ENCODE results near the gene SYNJ1.

The SYNJ1 gene

GRCh38 chr21:32608851-32609250 lies 119.0 kb downstream of the SYNJ1 start:
- DNase-seq, result no peak

DNA sequence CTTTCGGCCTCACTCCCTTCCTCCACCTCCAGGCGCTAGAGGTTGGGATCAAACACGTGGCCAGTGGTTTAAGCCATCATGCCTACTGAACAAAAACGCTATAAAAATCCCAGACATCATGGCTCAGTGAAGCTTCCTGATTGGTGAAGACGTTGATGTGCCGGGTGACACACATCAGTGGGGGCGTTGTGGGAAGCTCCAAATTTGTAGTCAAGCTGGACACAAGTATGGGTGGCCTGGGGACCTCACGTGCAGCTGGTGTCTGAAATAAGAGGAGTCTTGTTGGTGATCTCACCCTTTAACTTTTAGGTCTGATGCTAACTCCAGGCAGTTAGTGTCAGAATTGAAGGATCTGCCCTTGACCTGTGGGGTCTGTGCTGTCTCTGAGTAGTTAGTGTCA lies 122.3 kb downstream of the SYNJ1 start:
- DNase-seq, result no peak

DNA sequence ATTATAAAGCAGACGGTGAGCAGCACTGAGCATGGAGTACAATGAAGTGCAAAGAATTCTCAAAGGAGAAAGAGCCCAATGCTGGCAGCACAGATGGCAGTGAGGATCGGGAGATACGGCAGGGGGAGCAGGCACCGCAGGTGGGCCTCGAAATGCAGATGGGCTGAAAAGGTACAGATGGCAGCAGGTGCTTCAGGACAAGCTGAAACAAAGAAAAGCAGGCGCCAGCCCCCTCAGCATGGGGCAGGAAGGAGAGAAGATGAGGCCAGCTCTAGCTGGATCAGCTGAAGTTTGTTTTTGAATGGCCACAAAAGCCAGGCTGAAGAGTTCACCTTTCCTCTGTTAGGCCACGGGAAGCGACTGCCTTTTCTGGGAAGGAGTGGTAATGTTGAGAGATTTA lies 123.3 kb downstream of the SYNJ1 start:
- DNase-seq, result no peak

DNA sequence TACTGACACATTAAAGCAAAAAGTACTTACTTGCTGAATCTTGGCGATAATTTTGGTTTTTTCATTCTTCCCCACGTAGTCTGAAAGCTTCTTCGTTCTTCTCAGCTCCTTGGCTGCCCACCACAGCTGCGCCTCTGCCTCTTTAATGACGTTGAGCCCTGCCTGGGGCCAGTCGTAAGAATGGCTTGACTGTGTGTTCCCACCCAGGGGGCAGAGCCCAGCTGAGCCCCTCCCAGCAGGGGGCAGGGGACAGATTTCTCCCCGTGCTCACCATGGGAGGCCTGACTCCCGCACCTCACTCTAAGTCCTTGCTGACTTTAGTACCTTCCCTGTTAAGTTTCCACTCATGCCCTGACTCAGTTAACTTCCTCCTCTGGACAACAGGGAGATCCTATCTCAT lies 124.7 kb downstream of the SYNJ1 start:
- no peak for DNase-seq

DNA sequence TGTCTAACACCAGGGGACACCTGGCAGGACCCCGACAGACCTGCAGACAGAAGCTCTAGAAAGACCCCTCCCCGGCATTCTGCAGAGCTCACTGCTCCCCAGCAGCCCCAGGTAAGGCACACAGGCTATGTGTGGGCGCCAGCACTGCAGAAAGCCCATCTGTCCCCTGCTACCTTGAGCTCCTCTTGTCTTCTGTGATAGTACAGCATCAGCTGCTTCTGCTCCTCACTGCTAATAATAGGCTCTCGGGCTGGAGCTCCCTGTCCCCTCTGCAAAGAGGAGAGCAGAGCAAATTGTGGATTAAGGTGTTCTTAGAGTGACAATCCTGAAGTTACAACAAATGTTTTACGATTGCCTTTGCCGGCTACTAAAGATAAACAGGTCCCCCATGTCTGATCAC lies 125.7 kb downstream of the SYNJ1 start:
- DNase-seq, result no peak

- DNase-seq, result no peak
Observed at GRCh38 chr21:32599526-32599925, 128.3 kb downstream of the SYNJ1 start.

DNA sequence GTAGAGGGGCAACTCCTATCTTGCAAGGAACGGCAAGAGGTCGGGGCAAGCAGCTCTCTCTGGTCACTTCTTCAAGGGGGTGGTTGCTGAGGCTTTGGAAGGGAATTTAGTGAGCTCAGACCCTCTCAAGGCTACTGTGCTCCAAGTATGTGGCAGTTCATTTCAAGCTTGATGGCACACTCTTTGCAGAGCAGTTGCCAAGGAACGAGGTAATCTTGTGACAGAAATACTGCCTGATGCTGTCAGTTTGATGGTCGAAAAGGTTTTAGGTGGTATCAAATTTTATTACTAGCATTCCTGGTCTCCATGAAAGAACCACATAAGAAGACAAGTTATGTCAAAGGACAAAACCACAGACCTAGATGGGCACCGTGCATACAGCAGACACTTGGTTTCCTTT lies 128.7 kb downstream of the SYNJ1 start:
- DNase-seq, result no peak

DNA sequence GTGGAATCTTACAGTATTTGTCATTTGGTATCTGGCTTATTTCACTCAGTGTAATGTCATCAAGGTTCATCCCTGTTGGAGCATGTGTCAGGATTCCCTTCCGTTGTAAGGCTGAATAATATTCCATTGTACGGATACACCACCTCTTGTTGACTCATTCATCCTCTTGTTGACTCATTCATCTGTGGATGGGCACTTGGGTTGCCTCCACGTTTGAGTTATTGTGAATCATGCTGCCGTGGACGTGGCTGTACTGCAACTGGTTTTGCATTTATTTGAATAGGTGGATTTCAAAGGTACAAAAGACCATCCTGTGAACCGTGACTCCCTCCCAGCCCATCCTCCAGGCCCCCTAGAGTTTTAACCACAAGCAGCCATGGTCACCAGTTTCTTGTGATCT lies 130.6 kb downstream of the SYNJ1 start:
- DNase-seq, result no peak

DNA sequence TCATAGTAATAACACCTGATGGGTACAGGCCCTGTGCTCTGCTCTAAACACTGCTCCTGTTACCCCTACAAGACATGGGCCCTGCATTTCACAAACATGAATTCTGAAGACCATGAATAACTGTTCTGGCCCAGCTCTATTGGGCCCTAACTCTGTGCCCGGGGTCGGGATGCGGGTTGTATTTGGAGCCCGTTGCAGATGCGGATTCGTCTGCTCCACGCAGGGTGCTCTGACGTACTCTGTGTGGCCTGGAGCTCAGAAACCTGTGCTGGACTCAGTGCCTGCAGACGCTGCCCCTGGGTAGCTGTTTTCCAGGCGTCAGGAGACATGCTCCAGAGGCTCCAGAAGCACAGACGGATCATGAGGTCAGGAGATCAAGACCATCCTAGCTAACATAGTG lies 132.4 kb downstream of the SYNJ1 start:
- no peak for DNase-seq

DNA sequence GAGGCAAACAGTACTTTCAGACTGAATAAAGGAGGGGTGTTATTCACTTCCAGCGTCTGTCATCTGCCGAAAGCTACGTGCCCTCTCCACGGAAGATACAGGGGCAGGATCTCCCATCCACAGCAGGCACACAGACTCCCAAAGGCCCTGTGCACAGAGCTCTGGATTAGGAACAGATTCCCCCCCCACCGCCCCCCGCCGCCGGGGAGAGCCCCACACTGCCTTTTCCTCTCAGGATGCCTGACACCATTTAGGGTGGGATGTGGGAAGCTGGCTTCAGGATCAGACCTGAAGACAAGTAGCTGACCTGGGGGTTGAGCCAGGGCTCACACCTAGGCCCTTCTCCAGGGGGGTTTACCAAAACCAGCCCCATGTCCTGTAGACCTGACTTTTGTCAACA lies 134.1 kb downstream of the SYNJ1 start:
- no peak for DNase-seq

- no peak for DNase-seq
Observed at GRCh38 chr21:32592929-32593502, 134.8 kb downstream of the SYNJ1 start.

DNA sequence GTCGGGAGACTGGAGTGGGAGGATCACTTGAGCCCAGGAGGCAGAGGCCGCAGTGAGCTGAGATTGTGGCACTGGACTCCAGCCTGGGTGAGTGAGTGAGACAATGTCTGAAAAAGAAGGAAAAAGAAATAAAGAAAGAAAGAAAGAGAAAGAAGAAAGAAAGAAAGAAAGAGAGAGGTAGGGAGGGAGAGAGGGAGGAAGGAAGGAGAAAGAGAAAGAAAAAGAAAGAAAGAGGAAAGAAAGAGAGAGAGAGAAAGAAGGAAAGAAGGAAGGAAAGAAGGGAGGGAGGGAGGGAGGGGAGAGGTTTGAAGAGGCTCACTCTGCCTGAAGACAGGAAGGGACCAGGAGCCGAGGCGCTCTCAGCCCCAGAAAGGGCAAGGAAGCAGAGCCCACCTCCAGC lies 137.7 kb downstream of the SYNJ1 start:
- no peak for DNase-seq

DNA sequence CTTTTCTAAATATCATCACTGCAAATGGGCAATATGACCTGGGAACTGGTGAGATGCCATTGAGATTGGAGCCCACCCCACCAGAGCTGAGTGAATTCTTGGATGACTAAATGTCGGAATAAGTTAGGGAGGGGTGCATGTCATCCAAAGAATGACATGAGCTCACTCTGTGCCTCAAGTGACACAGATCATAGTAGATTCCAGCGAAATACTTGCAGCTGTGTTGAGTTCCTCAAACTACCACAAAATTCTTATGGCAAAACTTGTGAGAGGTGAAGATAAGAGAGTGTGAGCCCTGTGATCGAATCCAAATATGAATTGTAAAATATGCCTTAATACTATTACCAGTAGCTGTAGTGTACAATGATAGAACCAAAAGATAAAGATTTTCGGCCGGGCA lies 140.2 kb downstream of the SYNJ1 start:
- no peak for DNase-seq

DNA sequence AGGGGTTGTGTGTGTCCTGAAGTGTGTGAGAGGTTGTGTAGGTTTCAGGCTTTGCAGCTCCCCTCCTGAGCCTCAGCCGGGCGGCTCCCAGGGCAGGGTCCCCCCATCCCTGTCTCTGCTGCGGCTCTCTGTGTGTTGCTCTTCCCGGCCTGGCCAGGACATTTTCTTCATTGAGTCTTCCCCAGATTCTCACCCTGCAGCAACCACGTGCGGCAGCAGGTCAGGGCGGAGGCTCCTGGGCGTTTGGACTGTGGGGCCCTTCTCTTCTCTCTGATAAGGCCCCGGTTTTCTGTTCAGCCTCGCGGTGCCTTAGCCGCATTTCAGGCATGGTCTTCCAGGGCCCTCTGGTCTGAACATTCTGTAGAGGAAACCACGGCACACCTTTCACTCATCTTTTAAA lies 140.7 kb downstream of the SYNJ1 start:
- no peak for DNase-seq

DNA sequence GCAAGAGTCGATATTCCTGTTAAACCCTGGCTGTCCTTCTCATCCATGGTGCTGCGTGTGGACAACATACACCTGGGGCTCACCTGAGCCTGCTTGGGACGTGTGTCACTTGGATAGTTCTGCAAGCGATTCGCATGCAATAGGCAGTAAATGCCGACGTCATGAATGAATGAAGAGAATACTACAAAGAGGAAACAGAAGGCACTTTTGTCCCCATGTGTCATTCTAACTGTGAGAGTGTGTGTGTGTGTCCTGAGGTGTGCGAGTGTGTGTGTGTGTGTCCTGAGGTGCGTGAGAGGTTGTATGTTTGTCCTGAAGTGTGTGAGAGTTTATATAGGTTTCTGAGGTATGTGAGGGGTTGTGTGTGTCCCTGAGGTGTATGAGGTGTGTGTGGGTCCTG lies 141.8 kb downstream of the SYNJ1 start:
- DNase-seq, result no peak

DNA sequence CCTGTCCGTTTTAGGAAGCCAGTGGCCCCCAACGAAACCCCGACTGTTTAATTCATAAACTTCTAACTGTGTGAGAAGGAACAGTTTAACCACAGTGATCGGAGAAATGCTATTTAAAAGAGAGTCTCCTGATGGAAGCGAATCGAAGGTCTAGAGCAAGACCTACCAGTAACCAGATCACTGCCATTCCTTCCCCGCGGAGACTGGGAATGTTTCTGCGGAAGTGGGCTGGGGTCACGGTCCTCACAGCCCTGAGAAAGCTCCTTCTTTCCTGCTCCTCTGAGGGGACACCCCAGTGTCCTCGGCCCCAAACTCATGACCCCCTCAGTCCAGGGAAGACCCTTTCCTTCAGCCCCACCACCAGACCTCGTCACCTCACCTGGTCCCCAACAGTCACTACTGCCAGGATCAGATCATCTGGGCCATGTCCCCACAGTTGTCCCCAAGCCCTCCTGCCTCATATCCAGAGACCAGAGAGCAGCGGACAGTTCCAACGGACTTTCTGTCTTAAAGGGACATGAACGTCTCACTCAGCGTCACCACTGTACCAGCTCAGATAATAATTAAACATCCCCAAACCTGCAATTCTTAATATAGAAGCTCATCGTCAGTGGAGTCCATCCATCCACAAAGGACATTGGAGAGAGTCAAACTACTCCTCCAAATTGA lies 142.6 kb downstream of the SYNJ1 start, which contains the start of gene TCP10L:
TSS of gene TCP10L (minus strand) at position 482 of the 669 bp plus-strand sequence. CDS start 1,219 bp downstream, outside the sequence.
- DNase-seq, result no peak

GRCh38 chr21:32584472-32584871 lies 143.3 kb downstream of the SYNJ1 start:
- DNase-seq, result no peak

- DNase-seq, result no peak
Observed at GRCh38 chr21:32581732-32582131, 146.1 kb downstream of the SYNJ1 start.

GRCh38 chr21:32580949-32581348 lies 146.9 kb downstream of the SYNJ1 start:
- no peak for DNase-seq
